H1 (cell line): ENCODE results near the gene ACOT2. TPM values are rescaled to one million over a fixed set of nuclear protein-coding genes. Genes with fewer than 3 reads are reported as not detected.
"Not testable (repeated sequence)": the region's sequence is repeated elsewhere in the genome, so short reads cannot be mapped to it uniquely, and the experiment has no call there.

Experiments
- CTCF ChIA-PET: fragments of 300-600 bp; sonication (Branson Sonifier 250); formaldehyde crosslinking; loops from one replicate; lab custom pipeline; 2021; ENCODE audit not compliant: partially characterized antibody; lab: Charles Lee
- POLR2A ChIA-PET: fragments of 300-600 bp; sonication (Branson Sonifier 250); formaldehyde crosslinking; loops from one replicate; lab custom pipeline; 2021; ENCODE audit warnings: inconsistent platforms; ENCODE audit not compliant: partially characterized antibody; lab: Charles Lee
- DNase-seq, 2 experiments: peaks; one replicate each; pipeline versions ENCODE4 v3.0.0 to v3.0.0-alpha.2; 2010 to 2022; ENCODE audit warnings: low spot score in 2 of 2, low read depth in 1 of 2, mixed read lengths in 1 of 2
- FAIRE-seq: peaks from 2 replicates; lab custom pipeline; 2011; peaks lifted over from hg19 to GRCh38; lab: Jason Lieb, UNC
- H2AFZ ChIP-seq: 2 replicates; pipeline ENCODE4 v1.8.1; 2012; ENCODE audit warnings: low read length, inconsistent platforms
- H2AK5ac ChIP-seq: 2 replicates; pipeline ENCODE4 v1.6.1; 2013; ENCODE audit warnings: low read depth, low read length
- H2BK120ac ChIP-seq: replicated peaks from 2 replicates; pipeline ENCODE3; 2013; ENCODE audit warnings: low read depth, low read length, inconsistent platforms
- H2BK12ac ChIP-seq: 2 replicates; pipeline ENCODE4 v1.6.1; 2013; ENCODE audit warnings: low read depth, low read length
- H2BK15ac ChIP-seq: 2 replicates; pipeline ENCODE4 v1.6.1; 2013; ENCODE audit warnings: low read length
- H2BK20ac ChIP-seq: 2 replicates; pipeline ENCODE4 v1.6.1; 2013; ENCODE audit warnings: low read length
- H2BK5ac ChIP-seq: 2 replicates; pipeline ENCODE4 v1.6.1; 2013; ENCODE audit warnings: low read depth, low read length
- H3K14ac ChIP-seq: 2 replicates; pipeline ENCODE4 v1.6.1; 2013; ENCODE audit warnings: inconsistent platforms; ENCODE audit not compliant: insufficient read length
- H3K18ac ChIP-seq: 2 replicates; pipeline ENCODE4 v1.6.1; 2013; ENCODE audit warnings: low read length; ENCODE audit errors: extremely low read depth
- H3K23ac ChIP-seq: 2 replicates; pipeline ENCODE4 v1.6.1; 2013; ENCODE audit warnings: inconsistent platforms; ENCODE audit not compliant: insufficient read length
- H3K23me2 ChIP-seq: 2 replicates; pipeline ENCODE4 v1.6.1; 2013; ENCODE audit warnings: low read depth, low read length
- H3K27ac ChIP-seq: 2 replicates; pipeline ENCODE4 v1.6.1; 2011; ENCODE audit warnings: low read depth, low read length, inconsistent platforms
- H3K27me3 ChIP-seq, 4 experiments: replicated peaks in 1 of 4; 1 replicate in 1 of 4; 2 replicates in 3 of 4; pipeline versions ENCODE4 v1.6.1 to v1.8.1; 2011 to 2013; ENCODE audit warnings: low read length in 3 of 4, mild to moderate bottlenecking in 3 of 4, inconsistent platforms in 2 of 4, mixed read lengths in 2 of 4, moderate library complexity in 1 of 4; ENCODE audit not compliant: control insufficient read depth in 3 of 4, insufficient read depth in 3 of 4; ENCODE audit errors: extremely low read depth in 1 of 4
- H3K36me3 ChIP-seq, 4 experiments: 2 replicates each; pipeline versions ENCODE4 v1.6.1 to v1.8.1; 2011 to 2013; ENCODE audit warnings: mild to moderate bottlenecking in 4 of 4, low read length in 3 of 4, moderate library complexity in 2 of 4, control low read depth in 1 of 4, inconsistent platforms in 1 of 4; ENCODE audit not compliant: insufficient read depth in 4 of 4, control insufficient read depth in 2 of 4
- H3K4ac ChIP-seq: replicated peaks from 2 replicates; pipeline ENCODE3; 2013; ENCODE audit warnings: low read length, low read depth, mixed read lengths, inconsistent platforms; ENCODE audit not compliant: insufficient read length
- H3K4me1 ChIP-seq, 4 experiments: replicated peaks in 1 of 4; 1 replicate in 1 of 4; 2 replicates in 3 of 4; pipeline versions ENCODE4 v1.6.1 to v1.8.1; 2011 to 2013; ENCODE audit warnings: low read length in 3 of 4, inconsistent platforms in 2 of 4, mixed read lengths in 1 of 4; ENCODE audit not compliant: insufficient read depth in 4 of 4, control insufficient read depth in 3 of 4
- H3K4me2 ChIP-seq, 2 experiments: 2 replicates each; pipeline versions ENCODE4 v1.6.1 to v1.8.1; 2011 to 2013; ENCODE audit warnings: low read depth in 2 of 2, low read length in 2 of 2, control low read depth in 1 of 2, inconsistent platforms in 1 of 2, mild to moderate bottlenecking in 1 of 2; ENCODE audit not compliant: insufficient read depth in 1 of 2
- H3K4me3 ChIP-seq, 4 experiments: fragments of 200-600, 300-600 bp in 1 of 4; sonication (generic), shearing (Covaris generic), sonication (Bioruptor Twin) in 1 of 4; 2 replicates each; pipeline versions ENCODE4 v1.5.1 to v1.8.1; 2011 to 2016; ENCODE audit warnings: low read length in 4 of 4, low read depth in 3 of 4, control low read depth in 2 of 4, inconsistent platforms in 2 of 4, mild to moderate bottlenecking in 2 of 4, mixed read lengths in 1 of 4, moderate library complexity in 1 of 4; ENCODE audit not compliant: insufficient read depth in 2 of 4; ENCODE audit errors: extremely low read depth in 1 of 4
- H3K56ac ChIP-seq: replicated peaks from 2 replicates; pipeline ENCODE3; 2013; ENCODE audit warnings: low read depth, mild to moderate bottlenecking, mixed read lengths, low read length, inconsistent platforms; ENCODE audit not compliant: insufficient read length
- H3K79me1 ChIP-seq: 2 replicates; pipeline ENCODE4 v1.6.1; 2013; ENCODE audit warnings: low read depth, low read length, control low read depth
- H3K79me2 ChIP-seq, 2 experiments: 2 replicates each; pipeline versions ENCODE4 v1.6.1 to v1.8.1; 2012 to 2013; ENCODE audit warnings: low read length in 2 of 2, mild to moderate bottlenecking in 2 of 2, inconsistent platforms in 1 of 2; ENCODE audit not compliant: insufficient read depth in 2 of 2, control insufficient read depth in 1 of 2
- H3K9ac ChIP-seq, 4 experiments: replicated peaks in 1 of 4; 1 replicate in 1 of 4; 2 replicates in 3 of 4; pipeline versions ENCODE4 v1.6.1 to v1.8.1; 2011 to 2013; ENCODE audit warnings: low read depth in 3 of 4, low read length in 3 of 4, control low read depth in 2 of 4, mild to moderate bottlenecking in 2 of 4, moderate library complexity in 2 of 4, inconsistent platforms in 1 of 4; ENCODE audit errors: extremely low read depth in 1 of 4
- H3K9me3 ChIP-seq, 2 experiments: 2 replicates each; pipeline versions ENCODE4 v1.6.1 to v1.8.1; 2012 to 2013; ENCODE audit warnings: mild to moderate bottlenecking in 2 of 2, moderate library complexity in 2 of 2, control low read depth in 1 of 2, inconsistent platforms in 1 of 2, low read depth in 1 of 2, low read length in 1 of 2, mixed read lengths in 1 of 2; ENCODE audit not compliant: insufficient read depth in 2 of 2
- H4K20me1 ChIP-seq, 2 experiments: replicated peaks in 1 of 2; 2 replicates each; pipeline versions ENCODE3 to v1.8.1; 2011 to 2013; ENCODE audit warnings: inconsistent platforms in 2 of 2, low read length in 2 of 2, mild to moderate bottlenecking in 1 of 2; ENCODE audit not compliant: insufficient read depth in 2 of 2, control insufficient read depth in 1 of 2
- H4K5ac ChIP-seq: 2 replicates; pipeline ENCODE4 v1.6.1; 2013; ENCODE audit warnings: low read length, low read depth, mixed read lengths, inconsistent platforms; ENCODE audit not compliant: insufficient read length
- H4K8ac ChIP-seq: 2 replicates; pipeline ENCODE4 v1.8.0; 2013; ENCODE audit warnings: mild to moderate bottlenecking, moderate library complexity, low read length, inconsistent platforms; ENCODE audit not compliant: insufficient read depth; ENCODE audit errors: extremely low read depth
- H4K91ac ChIP-seq: replicated peaks from 2 replicates; pipeline ENCODE3; 2013; ENCODE audit warnings: low read length, mixed read lengths, inconsistent platforms; ENCODE audit not compliant: insufficient read length
- ASH2L ChIP-seq: fragments of 200-600, 300-600 bp; sonication (generic); IDR thresholded peaks from one replicate; pipeline ENCODE4 v1.7.1; 2017; ENCODE audit warnings: low read length
- E2F6 ChIP-seq: IDR thresholded peaks from 2 replicates; pipeline ENCODE4 v1.6.1; 2012; ENCODE audit warnings: inconsistent platforms
- POLR2A ChIP-seq, 2 experiments: IDR thresholded peaks; 1 replicate in 1 of 2; 2 replicates in 1 of 2; pipeline ENCODE4 v1.6.1; 2011; ENCODE audit warnings: low read depth in 2 of 2, low read length in 2 of 2, mild to moderate bottlenecking in 2 of 2; ENCODE audit errors: control extremely low read depth in 1 of 2
- TAF1 ChIP-seq: IDR thresholded peaks from 2 replicates; pipeline ENCODE4 v1.6.1; 2011; ENCODE audit warnings: mild to moderate bottlenecking, low read depth, low read length
- YY1 ChIP-seq: IDR thresholded peaks from 2 replicates; pipeline ENCODE4 v1.6.1; 2011; ENCODE audit warnings: low read depth, mild to moderate bottlenecking, low read length
- WGBS, 2 experiments: shearing (Covaris generic) in 1 of 2; methylation state at CpG; one replicate each; pipeline versions ENCODE4 v1.1.6 to v1.1.7; 2013 to 2015; ENCODE audit warnings: low lambda C conversion rate in 2 of 2, mixed read lengths in 2 of 2, inconsistent platforms in 1 of 2, low coverage in 1 of 2, missing lambda C conversion rate in 1 of 2; ENCODE audit not compliant: insufficient replicate concordance in 2 of 2, insufficient coverage in 1 of 2, insufficient read length in 1 of 2; ENCODE audit errors: extremely low coverage in 1 of 2, missing lambda C conversion rate in 1 of 2; 5-methylcytosine and 5-hydroxymethylcytosine counted together
- long read RNA-seq, 2 experiments: library from RNA in 1 of 2; library from capped mRNA in 1 of 2; stranded (forward); transcript quantifications; one replicate each; pipeline ENCODE4 v2.0.0, GENCODE V29; 2021; ENCODE audit warnings: inconsistent platforms in 1 of 2
- polyA minus RNA-seq, 3 experiments: library from RNA; depleted of rRNA, polyadenylated mRNA; stranded (reverse); fragments of >200 nt; gene quantifications; 1 replicate in 2 of 3; 2 replicates in 1 of 3; pipeline ENCODE4 v1.2.3, GENCODE V29; 2011
- polyA plus RNA-seq, 7 experiments: library from polyadenylated mRNA; depleted of rRNA in 3 of 7; stranded (reverse) in 5 of 7; unstranded in 2 of 7; fragments of >200 nt in 5 of 7; fragments of 200-250 nt in 2 of 7; gene quantifications; 1 replicate in 5 of 7; 2 replicates in 1 of 7; 4 replicates in 1 of 7; pipeline versions ENCODE4 v1.2.1 to v1.2.3, GENCODE V29; 2011 to 2013; ENCODE audit warnings: missing spikeins in 2 of 7, mixed read lengths in 2 of 7
- total RNA-seq: library from RNA; stranded (reverse); fragmentation: NEBNext Ultra II Directional; extraction: Animal tissue kit (Norgen Biotek cat#: 25700); gene quantifications from 2 replicates; pipeline ENCODE4 v1.2.1, GENCODE V29; 2021
- TF ChIP-seq, protein P1 (sequence below): IDR thresholded peaks from 2 replicates; pipeline ENCODE4 v1.6.1; 2012; ENCODE audit warnings: inconsistent platforms

Gene ACOT2, protein sequence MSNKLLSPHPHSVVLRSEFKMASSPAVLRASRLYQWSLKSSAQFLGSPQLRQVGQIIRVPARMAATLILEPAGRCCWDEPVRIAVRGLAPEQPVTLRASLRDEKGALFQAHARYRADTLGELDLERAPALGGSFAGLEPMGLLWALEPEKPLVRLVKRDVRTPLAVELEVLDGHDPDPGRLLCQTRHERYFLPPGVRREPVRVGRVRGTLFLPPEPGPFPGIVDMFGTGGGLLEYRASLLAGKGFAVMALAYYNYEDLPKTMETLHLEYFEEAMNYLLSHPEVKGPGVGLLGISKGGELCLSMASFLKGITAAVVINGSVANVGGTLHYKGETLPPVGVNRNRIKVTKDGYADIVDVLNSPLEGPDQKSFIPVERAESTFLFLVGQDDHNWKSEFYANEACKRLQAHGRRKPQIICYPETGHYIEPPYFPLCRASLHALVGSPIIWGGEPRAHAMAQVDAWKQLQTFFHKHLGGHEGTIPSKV
- total RNA-seq (5.8 and 7.2 TPM in 2 replicates), polyA plus RNA-seq (2011; rRNA removed) (5.2 and 5.9 TPM in 2 replicates), polyA minus RNA-seq (2011; rRNA and poly(A)+ RNA removed) (1.1 and 1.7 TPM in 2 replicates)
- polyA plus RNA-seq (2011; cell fraction: cytosol; rRNA removed) = 5.0 TPM
- 5.9 TPM for polyA plus RNA-seq (2011; cell fraction: nucleus; rRNA removed)
- 2.9 to 6.1 TPM (median 4.6 TPM) in 4 replicates for polyA plus RNA-seq (2012, experiment 1 of 2)
- polyA plus RNA-seq (2012, experiment 2 of 2) = 5.0 TPM
- 4.7 TPM for polyA plus RNA-seq (2013, experiment 1 of 2)
- 4.1 TPM for polyA plus RNA-seq (2013, experiment 2 of 2)
- 0.88 TPM for polyA minus RNA-seq (2011; cell fraction: cytosol; rRNA and poly(A)+ RNA removed)
- 2.2 TPM for polyA minus RNA-seq (2011; cell fraction: nucleus; rRNA and poly(A)+ RNA removed)
- long read RNA-seq, experiment 1, partial matches to known transcripts = 1 of 3 reads
- long read RNA-seq, experiment 1, other reads (novel, unspliced or antisense) = 0 of 3 reads
- long read RNA-seq, experiment 2, partial matches to known transcripts = 6 of 6 reads
- long read RNA-seq, experiment 2, other reads (novel, unspliced or antisense) = 0 of 6 reads

- H3K27ac ChIP-seq, H2BK120ac ChIP-seq, H3K14ac ChIP-seq, H2BK20ac ChIP-seq, H2AK5ac ChIP-seq, H3K27me3 ChIP-seq, H3K23me2 ChIP-seq, H4K5ac ChIP-seq, H3K79me2 ChIP-seq, H2BK5ac ChIP-seq, H3K9me3 ChIP-seq, H3K56ac ChIP-seq, H3K23ac ChIP-seq, H4K20me1 ChIP-seq, FAIRE-seq, H3K4me1 ChIP-seq, H3K4ac ChIP-seq, H3K36me3 ChIP-seq, H3K79me1 ChIP-seq: not testable (repeated sequence)
- ChIA-PET CTCF (interaction anchor here (0.6 to 5.8 kb wide), 16 partner anchors 9 to 155 kb away, joined by 3 to 22 read pairs (median 4); partner anchors contain the start of gene ACOT6), POLR2A (interaction anchor here (0.6 to 3.5 kb wide), 34 partner anchors 9 to 756 kb away, joined by 3 to 14 read pairs (median 4); partner anchors contain the start of genes ACOT1, ACOT4, DNAL1 and RIOX1)
- Histone ChIP-seq H2BK12ac (peak within 1 kb of the TSS; percentile 1; the same call in 1 of the 2 replicates), H3K18ac (peak within 1 kb of the TSS; percentile 81), H3K9ac (peak within 1 kb of the TSS in 2 of 4 experiments; percentile 13 to 76; a peak in 4 of 7 replicates), H2BK15ac (peak within 1 kb of the TSS; percentile 10; the same call in 1 of the 2 replicates), H4K8ac (peak within 1 kb of the TSS; percentile 90; the same call in 1 of the 2 replicates), H3K4me3 (peak within 1 kb of the TSS; percentile 20 to 72 (median 36)), H3K4me2 (peak within 1 kb of the TSS; percentile 45 to 97; a peak in 3 of 4 replicates), H2AFZ (peak within 1 kb of the TSS; percentile 70; the same call in 1 of the 2 replicates), H4K91ac (peak within 1 kb of the TSS; percentile 58)
- peak in 1 of 2 experiments; percentile 41; a peak in 1 of 3 replicates for TF ChIP-seq POLR2A (IDR thresholded peaks at IDR 0.05; ENCODE audit: control extremely low read depth in 1 of 2, low read depth in 2 of 2, low read length in 2 of 2)
- TF ChIP-seq ASH2L = peak; percentile 35
- peak; percentile 90 for TF ChIP-seq YY1
- TF ChIP-seq E2F6 = peak; percentile 65
- TF ChIP-seq, protein P1, sequence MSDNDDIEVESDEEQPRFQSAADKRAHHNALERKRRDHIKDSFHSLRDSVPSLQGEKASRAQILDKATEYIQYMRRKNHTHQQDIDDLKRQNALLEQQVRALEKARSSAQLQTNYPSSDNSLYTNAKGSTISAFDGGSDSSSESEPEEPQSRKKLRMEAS = peak; percentile 21; the same call in 1 of the 2 replicates
- TF ChIP-seq TAF1 = peak; percentile 48; the same call in 1 of the 2 replicates
- DNase-seq = peak in 1 of 2 experiments; percentile 65
- WGBS, 2 experiments = 67% methylated on average over 51 of the region's 83 CpGs; no CpG with 5 or more reads in 1 of the 2 experiments
Measured at GRCh38 chr14:73569185-73569958, at the start of gene ACOT2. TSS of gene ACOT2 (plus strand) at chr14:73569213. CDS start at chr14:73569241, 28 bp downstream.
